ENCODE measurements around the gene GPSM1.

GPSM1 gene, protein sequence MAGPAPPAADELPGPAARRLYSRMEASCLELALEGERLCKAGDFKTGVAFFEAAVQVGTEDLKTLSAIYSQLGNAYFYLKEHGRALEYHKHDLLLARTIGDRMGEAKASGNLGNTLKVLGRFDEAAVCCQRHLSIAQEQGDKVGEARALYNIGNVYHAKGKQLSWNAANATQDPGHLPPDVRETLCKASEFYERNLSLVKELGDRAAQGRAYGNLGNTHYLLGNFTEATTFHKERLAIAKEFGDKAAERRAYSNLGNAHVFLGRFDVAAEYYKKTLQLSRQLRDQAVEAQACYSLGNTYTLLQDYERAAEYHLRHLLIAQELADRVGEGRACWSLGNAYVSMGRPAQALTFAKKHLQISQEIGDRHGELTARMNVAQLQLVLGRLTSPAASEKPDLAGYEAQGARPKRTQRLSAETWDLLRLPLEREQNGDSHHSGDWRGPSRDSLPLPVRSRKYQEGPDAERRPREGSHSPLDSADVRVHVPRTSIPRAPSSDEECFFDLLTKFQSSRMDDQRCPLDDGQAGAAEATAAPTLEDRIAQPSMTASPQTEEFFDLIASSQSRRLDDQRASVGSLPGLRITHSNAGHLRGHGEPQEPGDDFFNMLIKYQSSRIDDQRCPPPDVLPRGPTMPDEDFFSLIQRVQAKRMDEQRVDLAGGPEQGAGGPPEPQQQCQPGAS
- 15.4 to 24.4 (median 17.7) reads per million in 3 experiments for total RNA-seq

- peak; percentile 37 for DNase-seq
These were observed at the start of gene GPSM1 for GRCh38 chr9:136327304-136327974. GPSM1 (plus strand) TSS chr9:136327539; CDS start chr9:136327696, 157 bp downstream.

DNA sequence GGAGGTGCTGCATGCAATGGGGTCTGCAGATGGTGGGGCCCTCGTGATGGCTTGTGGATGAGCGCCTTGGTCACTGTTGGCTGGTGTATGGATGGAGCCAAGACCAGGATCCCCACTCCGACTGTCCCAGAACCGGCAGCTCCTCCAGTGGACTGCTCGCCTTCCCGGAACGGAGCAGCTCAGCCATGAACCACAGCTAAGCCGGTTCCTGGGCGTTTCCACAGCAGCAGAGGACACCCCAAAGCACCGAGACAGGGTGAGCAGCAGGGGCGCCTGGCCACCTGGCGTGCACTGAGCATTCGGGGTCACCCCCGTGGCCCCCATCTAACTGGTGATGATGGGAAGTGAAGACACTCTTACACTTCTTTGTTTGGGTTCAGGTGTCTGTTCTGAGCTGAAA, 49.6 kb upstream of the GPSM1 start:
- DNase-seq, result no peak

- no peak for DNase-seq
These were observed 49.1 kb upstream of the GPSM1 start for GRCh38 chr9:136278221-136278620.

- DNase-seq, result no peak
These were observed 48.4 kb upstream of the GPSM1 start for GRCh38 chr9:136278894-136279293.

- DNase-seq, result no peak
These were observed 47.9 kb upstream of the GPSM1 start for GRCh38 chr9:136279471-136279870.

- no peak for DNase-seq
These were observed 46.6 kb upstream of the GPSM1 start for GRCh38 chr9:136280535-136281315.

DNA sequence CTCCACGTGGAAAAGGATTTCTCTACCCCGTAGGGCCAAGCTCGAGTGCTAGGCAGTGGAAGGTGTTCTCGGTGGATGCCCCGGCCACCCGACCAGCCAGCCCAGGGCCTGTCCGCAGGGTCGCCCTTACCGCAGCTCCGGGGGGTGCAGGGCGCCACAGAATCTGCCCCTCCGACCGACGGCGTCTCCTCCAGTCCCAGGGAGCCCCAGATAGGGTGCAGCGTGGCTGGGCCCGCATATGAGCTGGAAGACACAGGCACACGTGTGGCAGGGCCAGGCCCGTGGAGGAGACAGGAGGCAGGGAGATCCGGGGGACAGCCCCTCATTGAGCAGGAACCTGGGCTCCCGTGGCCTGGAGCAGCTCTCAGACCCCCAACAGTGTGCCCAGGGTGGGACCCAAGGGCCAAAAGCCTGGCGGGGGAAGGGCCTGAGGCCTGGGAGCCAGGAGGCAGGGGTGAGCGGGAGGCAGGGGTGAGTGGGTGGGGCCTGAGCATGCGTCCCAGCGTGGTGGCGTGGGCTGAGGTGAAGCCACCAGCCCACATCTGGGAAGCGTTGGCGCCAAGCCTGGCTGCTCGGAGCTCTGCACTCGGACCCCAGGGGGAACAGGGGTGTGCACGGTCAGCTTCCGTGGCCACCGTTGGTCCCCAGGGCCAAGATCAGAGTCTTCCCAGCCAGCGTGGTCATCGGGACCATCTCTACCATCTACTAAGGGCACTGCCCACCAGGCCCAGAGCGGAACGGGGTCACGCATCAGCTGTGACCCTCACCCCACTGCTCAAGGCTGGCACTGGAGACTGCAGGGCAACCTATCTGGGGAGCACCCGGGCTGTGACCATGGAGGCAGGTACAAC, 45.7 kb upstream of the GPSM1 start:
- no peak for DNase-seq

DNA sequence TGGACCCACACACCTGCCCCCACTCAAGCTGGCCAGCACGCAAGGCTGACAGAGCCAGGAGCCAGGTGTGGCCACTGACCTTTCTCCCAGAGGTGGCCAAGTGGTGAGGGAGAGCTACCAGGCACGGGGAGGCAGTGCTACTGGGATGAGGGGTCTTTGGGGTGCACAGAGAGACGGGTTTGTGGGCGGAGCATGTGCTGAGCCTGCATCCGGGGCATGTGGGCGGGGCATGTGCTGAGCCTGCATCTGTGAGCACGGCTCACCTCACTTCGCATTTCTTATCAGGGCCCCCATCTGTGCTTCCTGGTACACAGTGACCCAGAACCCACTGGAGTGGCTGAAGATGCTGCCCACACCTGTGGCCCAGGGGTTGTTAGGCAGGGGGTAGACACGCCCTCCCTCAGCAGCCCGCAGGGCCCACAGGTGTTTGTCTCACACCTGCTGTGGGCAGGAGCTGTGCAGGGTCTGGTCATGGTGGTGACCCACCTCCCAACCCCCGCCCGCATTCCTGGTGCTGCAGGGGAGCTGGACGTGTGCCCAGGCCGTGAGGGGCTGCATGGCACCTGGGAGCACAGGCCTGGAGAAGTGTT, 45.0 kb upstream of the GPSM1 start:
- no peak for DNase-seq

- DNase-seq, result peak; percentile 52
These were observed 43.8 kb upstream of the GPSM1 start for GRCh38 chr9:136283291-136284235.

GRCh38 chr9:136284311-136284710, 43.0 kb upstream of the GPSM1 start:
- no peak for DNase-seq

- DNase-seq, result no peak
These were observed 42.4 kb upstream of the GPSM1 start for GRCh38 chr9:136284951-136285350.

- no peak for DNase-seq
These were observed 41.6 kb upstream of the GPSM1 start for GRCh38 chr9:136285501-136286358.

GRCh38 chr9:136286359-136286986, 40.9 kb upstream of the GPSM1 start:
- DNase-seq, result no peak

DNA sequence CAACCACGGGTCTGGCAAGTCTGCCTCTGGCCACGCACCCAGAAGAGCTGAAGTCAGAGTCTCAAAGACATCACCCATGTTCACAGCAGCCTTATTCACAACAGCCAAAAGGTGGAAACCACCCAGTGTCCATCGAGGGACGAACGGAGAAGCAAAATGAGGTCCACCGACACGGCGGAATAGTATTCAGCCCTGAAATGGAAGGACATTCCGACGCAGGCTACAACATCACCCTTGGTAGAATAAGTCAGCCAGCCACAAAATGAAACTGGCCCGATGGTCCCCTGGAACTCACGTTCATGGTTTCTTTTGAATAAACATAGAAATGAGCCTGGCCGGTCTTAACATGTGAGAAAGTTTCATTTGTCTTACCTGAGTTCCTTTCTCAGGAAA, 40.4 kb upstream of the GPSM1 start:
- DNase-seq, result no peak

DNA sequence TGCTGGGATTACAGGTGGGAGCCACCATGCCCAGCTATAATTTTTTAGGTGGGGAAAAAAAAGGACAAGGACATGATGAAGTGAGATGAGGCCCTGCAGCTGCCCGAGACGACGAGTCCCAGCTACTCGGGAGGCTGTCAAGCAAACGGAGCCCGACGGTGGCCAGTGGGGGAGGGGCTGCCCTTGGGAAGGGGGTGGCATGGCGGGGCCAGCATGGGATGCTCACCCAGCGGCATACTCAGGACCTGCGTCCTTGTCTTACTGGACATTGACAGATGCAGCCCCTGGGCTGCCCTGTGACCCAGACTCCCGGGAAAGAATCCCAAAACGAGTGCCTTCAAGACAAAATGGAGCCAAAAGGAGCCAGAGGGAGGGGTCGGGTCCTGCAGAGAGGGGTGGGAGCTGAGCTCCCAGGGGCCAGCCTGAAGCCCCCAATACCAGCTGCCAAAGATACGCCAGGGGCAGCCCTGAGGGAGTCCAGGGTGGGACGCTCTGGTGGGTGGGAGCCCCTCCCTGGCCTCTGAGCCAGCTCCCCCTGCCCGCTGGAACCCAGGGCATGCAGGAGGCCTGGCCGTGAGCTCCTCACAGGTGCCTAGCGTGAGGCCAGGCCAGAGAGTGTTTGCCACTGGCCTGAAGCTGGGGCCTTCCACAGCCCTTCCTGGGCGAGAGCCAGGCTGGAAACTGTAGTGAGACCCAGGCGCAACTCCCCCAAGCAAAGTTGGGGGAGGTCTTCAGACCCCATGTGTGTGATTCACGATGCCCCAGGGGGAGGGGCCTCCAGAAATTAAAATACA, 39.2 kb upstream of the GPSM1 start:
- no peak for DNase-seq

DNA sequence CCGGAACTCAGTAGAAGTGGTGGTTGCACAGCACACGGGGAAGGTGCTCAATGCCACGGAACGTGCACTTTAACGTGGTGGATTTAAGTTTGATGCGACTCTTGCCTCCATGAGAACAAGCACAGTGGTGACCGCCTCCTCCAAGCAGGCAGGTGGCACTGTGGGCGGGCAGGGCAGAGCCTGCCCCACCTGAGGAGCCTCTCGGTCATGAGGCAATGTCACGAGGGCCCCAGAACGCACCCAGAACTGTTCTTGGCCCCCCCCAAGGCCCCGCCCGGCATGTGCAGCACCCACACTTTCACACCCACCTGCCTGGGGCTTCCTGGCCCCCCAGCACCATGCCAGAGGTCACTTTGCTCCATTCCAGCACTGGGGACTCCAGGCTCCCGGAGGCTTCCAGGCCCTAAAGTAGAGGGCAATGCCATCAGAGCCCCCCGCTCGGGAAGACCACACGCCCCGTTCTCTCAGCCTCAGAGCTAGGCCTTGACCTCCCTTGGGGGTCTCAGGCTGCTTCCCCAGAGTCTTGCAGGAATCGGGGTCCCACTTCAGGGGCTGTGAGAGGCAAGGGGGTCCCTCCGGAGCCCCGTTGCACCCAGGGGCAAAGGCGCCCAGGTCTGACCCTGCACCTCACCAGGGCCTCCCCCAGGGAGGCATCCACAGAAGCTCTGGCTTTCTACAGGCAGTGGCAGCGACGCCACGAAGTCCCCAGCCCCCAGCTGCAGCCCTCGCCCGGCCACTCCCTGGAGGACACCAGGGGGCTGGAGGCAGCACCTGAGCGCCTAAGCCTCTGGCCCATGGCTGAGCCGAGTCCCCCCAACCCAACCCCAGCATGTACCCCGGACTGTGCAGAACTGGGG, 37.5 kb upstream of the GPSM1 start:
- DNase-seq, result no peak

DNA sequence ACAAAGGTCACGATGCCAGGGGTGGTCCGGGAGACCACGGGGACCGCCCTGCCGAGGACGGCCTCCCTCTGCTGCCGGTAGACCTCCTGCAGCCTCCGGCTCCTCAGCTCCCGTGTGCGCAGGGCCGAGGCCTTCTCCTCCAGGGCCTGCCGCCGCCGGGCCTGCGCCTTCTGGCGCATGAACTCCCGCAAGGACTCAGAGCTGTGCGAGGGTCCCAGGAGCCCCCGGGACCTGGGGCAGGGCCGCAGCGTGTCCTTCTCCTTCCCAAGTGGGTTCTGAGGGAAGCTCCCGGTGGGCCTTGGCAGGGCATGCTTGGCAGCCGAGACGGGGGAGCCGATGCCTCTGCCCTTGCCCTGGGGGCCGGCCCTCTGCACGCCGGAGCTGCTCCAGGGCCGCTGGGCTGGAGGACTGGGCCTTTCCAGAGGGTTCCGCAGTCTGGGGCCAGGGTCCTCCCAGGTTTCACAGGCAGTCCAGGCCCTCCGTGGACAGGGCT, 36.8 kb upstream of the GPSM1 start:
- DNase-seq, result no peak

Data from central memory CD4-positive, alpha-beta T cell (primary cell).